ENCODE data around the gene TARS1. TPM values are rescaled to one million over a fixed set of nuclear protein-coding genes. Genes with fewer than 3 reads are reported as not detected.

The TARS1 gene
- total and polyA plus RNA-seq, 2 of the 4 experiments (the other 2 are of a cell fraction) = 90.8 to 175 TPM

DNA sequence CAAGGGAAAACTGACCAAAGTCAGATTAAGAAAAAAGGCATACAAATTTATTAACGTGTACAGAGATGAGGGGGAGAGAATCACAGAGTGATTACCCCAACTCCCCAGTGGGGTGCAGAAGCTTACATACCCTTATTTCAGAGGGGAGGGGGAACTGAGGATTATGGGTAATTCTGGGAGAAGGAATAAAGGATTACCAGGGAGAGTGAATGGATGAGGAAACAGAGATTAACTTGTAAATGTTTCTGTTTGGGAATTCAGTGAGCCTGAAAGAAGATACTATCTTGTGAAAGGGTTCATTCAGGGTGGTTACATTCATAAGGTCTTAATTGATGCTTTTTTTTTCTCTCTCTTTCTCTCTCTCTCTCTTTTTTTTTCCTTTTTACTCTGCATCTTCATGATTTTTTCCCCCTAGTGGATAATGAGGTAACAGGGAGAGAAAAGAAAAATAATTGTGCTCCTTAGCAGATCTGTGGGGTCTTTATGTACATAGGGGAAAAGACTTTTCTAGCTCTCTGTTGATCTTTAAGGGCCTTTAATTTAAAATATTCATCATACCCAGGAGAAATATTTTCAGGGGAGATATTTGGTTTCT is 49.4 kb downstream of the TARS1 start:
- Histone ChIP-seq H3K56ac (ENCODE audit: extremely low read depth, insufficient read depth, low read length) (no peak overlapping the region), H2BK15ac (ENCODE audit: low read depth, low read length) (no peak overlapping the region), H2AK5ac (ENCODE audit: low read depth, low read length) (no peak overlapping the region), H3K14ac (replicated peaks; ENCODE audit: low read depth, low read length) (no peak overlapping the region), H3K9me3 (ENCODE audit: control insufficient read depth, insufficient read depth, low read length) (no peaks in the 10 kb centered on the region), H2BK20ac (ENCODE audit: low read depth, low read length) (no peak overlapping the region), H3K79me1 (ENCODE audit: low read depth in 1 of 2, low read length in 2 of 2) (no peaks in the 10 kb centered on the region), H3K27ac (ENCODE audit: insufficient read depth, low read length) (no peak overlapping the region), H4K8ac (ENCODE audit: low read depth in 2 of 2, low read length in 2 of 2) (no peak overlapping the region), H3K18ac (ENCODE audit: low read depth, low read length) (no peak overlapping the region), H2BK5ac (ENCODE audit: low read depth, low read length, poor library complexity, severe bottlenecking) (no peak overlapping the region), H3K27me3 (ENCODE audit: control insufficient read depth, insufficient read depth, low read length) (no peaks in the 10 kb centered on the region), H2BK120ac (ENCODE audit: low read depth, low read length) (no peak overlapping the region), H3K9me1 (ENCODE audit: insufficient read depth, low read length) (no peaks in the 10 kb centered on the region; the same call in none of the 2 replicates), H2AK9ac (replicated peaks; ENCODE audit: low read depth, low read length, poor library complexity) (no peak overlapping the region), H3K4me1 (ENCODE audit: control insufficient read depth, insufficient read depth, low read length) (peaks cover 9% of the 10 kb centered on the region), H3K9ac (ENCODE audit: low read depth, low read length) (no peak overlapping the region), H3K23ac (ENCODE audit: low read depth, low read length) (no peak overlapping the region), H4K91ac (ENCODE audit: insufficient read depth, low read depth, low read length) (no peak overlapping the region), H3K4me2 (ENCODE audit: low read depth, low read length) (no peak overlapping the region), H2AFZ (replicated peaks; ENCODE audit: low read length, poor library complexity) (no peak overlapping the region), H3K4ac (ENCODE audit: low read depth, low read length) (no peak overlapping the region), H3K36me3 (ENCODE audit: control insufficient read depth, insufficient read depth, low read length) (no peaks in the 10 kb centered on the region), H3K4me3 (ENCODE audit: insufficient read depth, low read depth, low read length) (no peak overlapping the region), H4K5ac (ENCODE audit: low read depth, low read length) (no peak overlapping the region), H4K20me1 (ENCODE audit: insufficient read depth, low read length) (no peaks in the 10 kb centered on the region)
- WGBS, 2 experiments (ENCODE audit: extremely low coverage in 2 of 2, insufficient read length in 1 of 2) = no CpG with 5 or more reads among the region's 1 CpG
- ATAC-seq (ENCODE audit: low read depth) (no peak), DNase-seq (no peak)
- no peak for TF ChIP-seq FOS (IDR thresholded peaks at IDR 0.05; ENCODE audit: low read depth, low read length)
- TF ChIP-seq SMC3 (IDR thresholded peaks at IDR 0.05; ENCODE audit: low read depth, low read length) = no peak
- TF ChIP-seq RAD21 (IDR thresholded peaks at IDR 0.05; ENCODE audit: low read length) = no peak
- no peak for TF ChIP-seq CHD1 (IDR thresholded peaks at IDR 0.05; ENCODE audit: low read depth, low read length)
- TF ChIP-seq, protein P1, sequence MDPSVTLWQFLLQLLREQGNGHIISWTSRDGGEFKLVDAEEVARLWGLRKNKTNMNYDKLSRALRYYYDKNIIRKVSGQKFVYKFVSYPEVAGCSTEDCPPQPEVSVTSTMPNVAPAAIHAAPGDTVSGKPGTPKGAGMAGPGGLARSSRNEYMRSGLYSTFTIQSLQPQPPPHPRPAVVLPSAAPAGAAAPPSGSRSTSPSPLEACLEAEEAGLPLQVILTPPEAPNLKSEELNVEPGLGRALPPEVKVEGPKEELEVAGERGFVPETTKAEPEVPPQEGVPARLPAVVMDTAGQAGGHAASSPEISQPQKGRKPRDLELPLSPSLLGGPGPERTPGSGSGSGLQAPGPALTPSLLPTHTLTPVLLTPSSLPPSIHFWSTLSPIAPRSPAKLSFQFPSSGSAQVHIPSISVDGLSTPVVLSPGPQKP (IDR thresholded peaks at IDR 0.05; ENCODE audit: borderline replicate concordance, low read depth, low read length) = no peak
- TF ChIP-seq POLR2A (IDR thresholded peaks at IDR 0.05; ENCODE audit: low read depth, low read length) = no peak
- TF ChIP-seq, protein P2, sequence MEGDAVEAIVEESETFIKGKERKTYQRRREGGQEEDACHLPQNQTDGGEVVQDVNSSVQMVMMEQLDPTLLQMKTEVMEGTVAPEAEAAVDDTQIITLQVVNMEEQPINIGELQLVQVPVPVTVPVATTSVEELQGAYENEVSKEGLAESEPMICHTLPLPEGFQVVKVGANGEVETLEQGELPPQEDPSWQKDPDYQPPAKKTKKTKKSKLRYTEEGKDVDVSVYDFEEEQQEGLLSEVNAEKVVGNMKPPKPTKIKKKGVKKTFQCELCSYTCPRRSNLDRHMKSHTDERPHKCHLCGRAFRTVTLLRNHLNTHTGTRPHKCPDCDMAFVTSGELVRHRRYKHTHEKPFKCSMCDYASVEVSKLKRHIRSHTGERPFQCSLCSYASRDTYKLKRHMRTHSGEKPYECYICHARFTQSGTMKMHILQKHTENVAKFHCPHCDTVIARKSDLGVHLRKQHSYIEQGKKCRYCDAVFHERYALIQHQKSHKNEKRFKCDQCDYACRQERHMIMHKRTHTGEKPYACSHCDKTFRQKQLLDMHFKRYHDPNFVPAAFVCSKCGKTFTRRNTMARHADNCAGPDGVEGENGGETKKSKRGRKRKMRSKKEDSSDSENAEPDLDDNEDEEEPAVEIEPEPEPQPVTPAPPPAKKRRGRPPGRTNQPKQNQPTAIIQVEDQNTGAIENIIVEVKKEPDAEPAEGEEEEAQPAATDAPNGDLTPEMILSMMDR (conservative IDR thresholded peaks at IDR 0.05; ENCODE audit: low read depth, low read length) = no peak
- TF ChIP-seq MAZ (IDR thresholded peaks at IDR 0.05; ENCODE audit: borderline replicate concordance, low read depth, low read length) = no peak
- no peak for TF ChIP-seq NFE2L2 (IDR thresholded peaks at IDR 0.05; ENCODE audit: low read depth, low read length)
- TF ChIP-seq MAFK (IDR thresholded peaks at IDR 0.05; ENCODE audit: low read depth, low read length) = no peak
- no peak for TF ChIP-seq BHLHE40 (IDR thresholded peaks at IDR 0.05; ENCODE audit: low read depth, low read length)
- TF ChIP-seq RFX5 (IDR thresholded peaks at IDR 0.05; ENCODE audit: low read depth, low read length) = no peak
- no peak for TF ChIP-seq CEBPB (IDR thresholded peaks at IDR 0.05; ENCODE audit: low read depth, low read length)
- dilution Hi-C loops (cut with HindIII; ENCODE audit: low sequenced_read_pairs, unreplicated experiment) = no loop called here
- intact Hi-C loops (cut with micrococcal nuclease) = no loop called here
- POLR2A ChIA-PET (ENCODE audit: unreplicated experiment) = no interaction called here
- CTCF ChIA-PET = no interaction called here
- no TSS peak for BruUV-seq (replicated peaks)
- in situ Hi-C loops (cut with MboI; ENCODE audit: low sequenced_read_pairs) = no loop called here

Data from IMR-90 (cell line).